Measurements from ENCODE around the gene SBF2. TPM values are rescaled to one million over a fixed set of nuclear protein-coding genes. Genes with fewer than 3 reads are reported as not detected.

The SBF2 gene
- total RNA-seq, 3 donors from 2014 or later (not counting 1 experiment from before 2014, with no cell fraction given), result 25.2 to 26.9 (median 26.3) TPM

DNA sequence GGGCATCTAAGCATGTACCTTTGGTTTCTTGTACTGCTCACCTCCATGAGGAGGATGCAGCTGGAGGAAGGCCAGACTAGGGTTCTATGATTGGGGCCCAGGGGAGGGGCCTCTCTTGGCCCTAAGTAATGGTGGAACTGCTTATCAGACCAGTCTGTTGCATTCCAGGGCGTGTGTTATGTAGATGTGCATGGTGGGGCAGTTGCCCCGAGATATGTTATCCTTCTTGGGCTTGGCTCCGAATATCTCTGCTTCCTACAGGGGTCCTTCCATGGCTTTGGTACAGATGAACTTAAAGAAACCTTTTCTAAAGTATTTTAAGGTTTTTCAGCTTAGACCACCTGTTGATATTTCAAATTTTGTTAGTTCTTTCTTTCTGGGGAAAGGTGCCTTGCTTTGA lies 504.1 kb downstream of the SBF2 start:
- no peaks in the 10 kb centered on the region for H3K9me3 Mint-ChIP-seq
- Histone ChIP-seq H3K4me1 (ENCODE audit: control insufficient read depth, insufficient read depth, low read length) (peaks cover 14% of the 10 kb centered on the region), H3K27ac (ENCODE audit: low read length) (no peak overlapping the region), H3K9me3 (ENCODE audit: control insufficient read depth, insufficient read depth, low read length) (no peaks in the 10 kb centered on the region), H3K27me3 (ENCODE audit: control insufficient read depth, insufficient read depth, low read length) (no peaks in the 10 kb centered on the region), H3K36me3 (ENCODE audit: control insufficient read depth, insufficient read depth, low read length) (peaks cover 2% of the 10 kb centered on the region), H3K4me3 (ENCODE audit: low read length) (no peak overlapping the region)
- ATAC-seq, result no peak
- peaks cover 0 to 13% of the 10 kb centered on the region in 2 donors for H3K4me1 Mint-ChIP-seq
- WGBS (ENCODE audit: insufficient coverage), result 93% methylated on average over 3 of the region's 3 CpGs
- H3K36me3 Mint-ChIP-seq, result no peaks in the 10 kb centered on the region
- H3K4me3 Mint-ChIP-seq, result no peak overlapping the region
- no peak for DNase-seq
- no peaks in the 10 kb centered on the region for H3K27me3 Mint-ChIP-seq (ENCODE audit: low read depth in 2 of 2)
- intact Hi-C loops (cut with micrococcal nuclease), result no loop called here
- no peak overlapping the region for H3K27ac Mint-ChIP-seq
- TF ChIP-seq, protein P1, sequence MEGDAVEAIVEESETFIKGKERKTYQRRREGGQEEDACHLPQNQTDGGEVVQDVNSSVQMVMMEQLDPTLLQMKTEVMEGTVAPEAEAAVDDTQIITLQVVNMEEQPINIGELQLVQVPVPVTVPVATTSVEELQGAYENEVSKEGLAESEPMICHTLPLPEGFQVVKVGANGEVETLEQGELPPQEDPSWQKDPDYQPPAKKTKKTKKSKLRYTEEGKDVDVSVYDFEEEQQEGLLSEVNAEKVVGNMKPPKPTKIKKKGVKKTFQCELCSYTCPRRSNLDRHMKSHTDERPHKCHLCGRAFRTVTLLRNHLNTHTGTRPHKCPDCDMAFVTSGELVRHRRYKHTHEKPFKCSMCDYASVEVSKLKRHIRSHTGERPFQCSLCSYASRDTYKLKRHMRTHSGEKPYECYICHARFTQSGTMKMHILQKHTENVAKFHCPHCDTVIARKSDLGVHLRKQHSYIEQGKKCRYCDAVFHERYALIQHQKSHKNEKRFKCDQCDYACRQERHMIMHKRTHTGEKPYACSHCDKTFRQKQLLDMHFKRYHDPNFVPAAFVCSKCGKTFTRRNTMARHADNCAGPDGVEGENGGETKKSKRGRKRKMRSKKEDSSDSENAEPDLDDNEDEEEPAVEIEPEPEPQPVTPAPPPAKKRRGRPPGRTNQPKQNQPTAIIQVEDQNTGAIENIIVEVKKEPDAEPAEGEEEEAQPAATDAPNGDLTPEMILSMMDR (IDR thresholded peaks at IDR 0.05), result no peak

DNA sequence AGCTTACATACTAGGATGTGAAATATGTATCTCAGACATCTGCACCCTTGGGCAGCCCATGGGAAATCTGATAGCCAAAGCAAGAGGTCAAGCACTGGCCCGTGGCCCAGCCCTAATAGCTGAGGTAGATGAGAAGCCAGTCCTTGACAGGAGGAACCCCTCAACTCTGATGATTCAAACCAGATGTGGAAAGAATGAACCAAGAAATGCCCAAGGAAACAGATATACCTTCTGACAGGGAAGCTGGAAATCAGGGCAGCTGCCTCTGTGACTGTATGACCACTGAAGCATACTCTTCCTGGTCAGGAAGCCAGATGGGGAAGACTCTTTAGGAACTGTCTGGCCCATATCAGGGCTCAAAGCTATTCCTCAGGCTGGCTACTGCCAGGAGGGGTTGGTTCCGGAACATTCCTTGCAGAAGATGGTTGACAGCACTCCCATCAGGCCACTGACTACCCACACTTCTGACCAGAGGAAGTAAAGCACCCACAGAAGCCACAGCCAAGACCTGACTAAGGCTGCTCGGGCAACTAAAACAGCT lies 506.0 kb downstream of the SBF2 start:
- H3K4me1 ChIP-seq (ENCODE audit: control insufficient read depth, insufficient read depth, low read length), result peaks cover 14% of the 10 kb centered on the region
- no peaks in the 10 kb centered on the region for H3K27me3 ChIP-seq (ENCODE audit: control insufficient read depth, insufficient read depth, low read length)
- no peak overlapping the region for H3K27ac ChIP-seq (ENCODE audit: low read length)
- no peaks in the 10 kb centered on the region for H3K9me3 Mint-ChIP-seq
- 48% methylated on average over 3 of the region's 3 CpGs for WGBS (ENCODE audit: insufficient coverage)
- no peak overlapping the region for H3K4me3 ChIP-seq (ENCODE audit: low read length)
- no peak overlapping the region for H3K27ac Mint-ChIP-seq
- H3K27me3 Mint-ChIP-seq (ENCODE audit: low read depth in 2 of 2), result no peaks in the 10 kb centered on the region
- no peak for ATAC-seq
- no peak overlapping the region for H3K4me3 Mint-ChIP-seq
- intact Hi-C loops (cut with micrococcal nuclease), result no loop called here
- H3K36me3 ChIP-seq (ENCODE audit: control insufficient read depth, insufficient read depth, low read length), result peaks cover 4% of the 10 kb centered on the region
- H3K36me3 Mint-ChIP-seq, result peaks cover 4% of the 10 kb centered on the region
- no peaks in the 10 kb centered on the region for H3K9me3 ChIP-seq (ENCODE audit: control insufficient read depth, insufficient read depth, low read length)
- no peak for DNase-seq
- TF ChIP-seq, protein P1 (IDR thresholded peaks at IDR 0.05), result no peak
- peaks cover 0 to 13% of the 10 kb centered on the region in 2 donors for H3K4me1 Mint-ChIP-seq

DNA sequence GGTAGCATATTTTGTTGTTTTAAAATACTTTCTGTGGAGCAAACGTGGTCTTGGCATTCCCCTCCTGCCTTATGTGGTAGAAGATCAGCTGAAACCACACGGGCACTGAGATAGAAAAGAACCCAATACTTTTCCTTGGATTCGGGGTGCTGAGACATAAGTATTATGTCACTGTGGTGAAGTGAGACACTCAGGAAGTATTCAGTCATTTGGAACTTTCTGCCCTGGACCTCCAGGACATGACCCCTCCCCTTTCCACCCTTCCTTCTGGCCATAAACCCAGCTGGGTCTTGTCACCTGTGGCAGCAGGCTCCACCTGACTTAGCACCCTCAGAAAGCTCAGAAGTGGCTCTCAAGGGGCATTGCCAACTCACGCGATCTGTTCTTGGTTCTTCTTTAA lies 506.8 kb downstream of the SBF2 start:
- TF ChIP-seq, protein P1 (IDR thresholded peaks at IDR 0.05), result no peak
- H3K36me3 Mint-ChIP-seq, result peaks cover 4% of the 10 kb centered on the region
- intact Hi-C loops (cut with micrococcal nuclease), result no loop called here

More for the DNA sequence above, 506.8 kb downstream of the SBF2 start:
- Mint-ChIP-seq H3K4me1 (peaks cover 0 to 13% of the 10 kb centered on the region in 2 donors), H3K27me3 (ENCODE audit: low read depth in 2 of 2) (no peaks in the 10 kb centered on the region), H3K4me3 (no peak overlapping the region), H3K9me3 (no peaks in the 10 kb centered on the region), H3K27ac (no peak overlapping the region)
- peaks cover 4% of the 10 kb centered on the region for H3K36me3 ChIP-seq (ENCODE audit: control insufficient read depth, insufficient read depth, low read length)
- DNase-seq, result no peak
- 81% methylated on average over 5 of the region's 5 CpGs for WGBS (ENCODE audit: insufficient coverage)
- no peaks in the 10 kb centered on the region for H3K9me3 ChIP-seq (ENCODE audit: control insufficient read depth, insufficient read depth, low read length)
- H3K27ac ChIP-seq (ENCODE audit: low read length), result no peak overlapping the region
- H3K4me3 ChIP-seq (ENCODE audit: low read length), result no peak overlapping the region
- H3K27me3 ChIP-seq (ENCODE audit: control insufficient read depth, insufficient read depth, low read length), result no peaks in the 10 kb centered on the region
- ATAC-seq, result no peak
- H3K4me1 ChIP-seq (ENCODE audit: control insufficient read depth, insufficient read depth, low read length), result peaks cover 14% of the 10 kb centered on the region

Data from natural killer cell (primary cell).